ENCODE measurements around the gene ROR2.

DNA sequence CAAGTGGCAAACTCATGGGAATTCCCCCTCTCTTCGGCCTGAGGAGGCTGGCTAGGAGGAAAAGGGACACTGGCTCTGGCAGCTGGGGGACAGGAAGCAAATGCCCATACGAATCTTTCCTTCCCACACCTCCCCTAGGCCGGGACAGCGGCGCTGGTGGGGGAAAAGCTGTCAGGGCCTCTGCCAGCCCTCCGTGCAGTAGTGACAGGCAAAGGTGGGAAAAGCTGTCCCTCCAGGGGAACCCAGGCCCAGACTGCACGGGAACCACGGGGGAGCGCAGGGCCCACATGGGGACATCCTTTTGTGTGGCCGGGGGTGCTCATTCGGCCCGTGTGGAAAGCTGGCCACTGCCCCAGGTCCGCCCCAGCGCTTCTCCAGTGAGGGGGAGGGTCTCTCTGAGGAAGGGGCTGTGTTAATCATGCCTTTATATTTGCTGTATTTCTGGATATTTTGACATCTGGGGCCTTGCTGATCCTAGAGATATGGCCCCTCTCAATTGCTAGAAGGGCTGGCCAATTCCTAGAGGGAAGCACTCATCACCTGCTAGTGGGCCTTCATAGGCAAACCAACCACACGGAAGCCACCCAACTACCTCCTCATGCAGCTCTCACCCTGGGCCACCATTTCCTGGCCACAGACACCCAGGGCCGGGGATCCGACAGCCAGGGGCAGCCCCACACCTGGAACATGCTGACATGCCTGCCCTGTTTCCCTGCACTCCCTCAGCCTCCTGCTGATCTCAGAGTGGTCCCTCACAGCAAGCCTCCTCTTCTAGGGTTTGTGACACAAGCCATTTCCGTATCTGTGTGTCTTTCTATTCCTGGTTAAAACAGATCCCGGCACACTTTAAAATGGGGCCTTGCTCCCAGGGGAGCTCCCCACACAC, 138.8 kb downstream of the ROR2 start:
- TF ChIP-seq EP300 (IDR thresholded peaks at IDR 0.05; ENCODE audit: low read depth) (no peak), POLR2A (IDR thresholded peaks at IDR 0.05) (no peak)
- TF ChIP-seq, protein P1, sequence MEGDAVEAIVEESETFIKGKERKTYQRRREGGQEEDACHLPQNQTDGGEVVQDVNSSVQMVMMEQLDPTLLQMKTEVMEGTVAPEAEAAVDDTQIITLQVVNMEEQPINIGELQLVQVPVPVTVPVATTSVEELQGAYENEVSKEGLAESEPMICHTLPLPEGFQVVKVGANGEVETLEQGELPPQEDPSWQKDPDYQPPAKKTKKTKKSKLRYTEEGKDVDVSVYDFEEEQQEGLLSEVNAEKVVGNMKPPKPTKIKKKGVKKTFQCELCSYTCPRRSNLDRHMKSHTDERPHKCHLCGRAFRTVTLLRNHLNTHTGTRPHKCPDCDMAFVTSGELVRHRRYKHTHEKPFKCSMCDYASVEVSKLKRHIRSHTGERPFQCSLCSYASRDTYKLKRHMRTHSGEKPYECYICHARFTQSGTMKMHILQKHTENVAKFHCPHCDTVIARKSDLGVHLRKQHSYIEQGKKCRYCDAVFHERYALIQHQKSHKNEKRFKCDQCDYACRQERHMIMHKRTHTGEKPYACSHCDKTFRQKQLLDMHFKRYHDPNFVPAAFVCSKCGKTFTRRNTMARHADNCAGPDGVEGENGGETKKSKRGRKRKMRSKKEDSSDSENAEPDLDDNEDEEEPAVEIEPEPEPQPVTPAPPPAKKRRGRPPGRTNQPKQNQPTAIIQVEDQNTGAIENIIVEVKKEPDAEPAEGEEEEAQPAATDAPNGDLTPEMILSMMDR (IDR thresholded peaks at IDR 0.05), result no peak
